ENCODE results near the gene SLC25A41.
"Not testable (repeated sequence)": the region's sequence is repeated elsewhere in the genome, so short reads cannot be mapped to it uniquely, and the experiment has no call there.

SLC25A41 gene

GRCh38 chr19:6400062-6400944 is 33.3 kb downstream of the SLC25A41 start:
- H3K27ac ChIP-seq (ENCODE audit: low read length); H3K36me3 ChIP-seq (ENCODE audit: control insufficient read depth in 2 of 2, insufficient read depth in 2 of 2, low read length in 2 of 2); H3K27me3 ChIP-seq (ENCODE audit: control insufficient read depth in 1 of 2, insufficient read depth in 2 of 2, low read length in 2 of 2); H3K9ac ChIP-seq (ENCODE audit: low read length in 2 of 2); H3K4me3 ChIP-seq (ENCODE audit: low read length in 2 of 2); H3K9me3 ChIP-seq (ENCODE audit: control insufficient read depth in 2 of 2, low read length in 2 of 2); H3K4me1 ChIP-seq (ENCODE audit: control insufficient read depth, insufficient read depth, low read length): not testable (repeated sequence)

GRCh38 chr19:6396305-6396704 is 37.3 kb downstream of the SLC25A41 start:
- H3K9me3 ChIP-seq (ENCODE audit: control insufficient read depth in 2 of 2, low read length in 2 of 2), result no peaks in the 10 kb centered on the region
- H3K27me3 ChIP-seq (ENCODE audit: control insufficient read depth in 1 of 2, insufficient read depth in 2 of 2, low read length in 2 of 2), result no peaks in the 10 kb centered on the region
- no peak overlapping the region for H3K27ac ChIP-seq (ENCODE audit: low read length)
- H3K4me3 ChIP-seq (ENCODE audit: low read length in 2 of 2), result no peak overlapping the region
- H3K4me1 ChIP-seq (ENCODE audit: control insufficient read depth, insufficient read depth, low read length), result peaks cover 19% of the 10 kb centered on the region
- H3K9ac ChIP-seq (ENCODE audit: low read length in 2 of 2), result no peak overlapping the region
- peaks cover 0 to 2% of the 10 kb centered on the region in 2 donors for H3K36me3 ChIP-seq (ENCODE audit: control insufficient read depth in 2 of 2, insufficient read depth in 2 of 2, low read length in 2 of 2)

GRCh38 chr19:6394831-6395230 is 38.7 kb downstream of the SLC25A41 start:
- H3K9ac ChIP-seq (ENCODE audit: low read length in 2 of 2), result no peak overlapping the region

GRCh38 chr19:6393983-6394412 is 39.6 kb downstream of the SLC25A41 start:
- H3K4me1 ChIP-seq (ENCODE audit: control insufficient read depth, insufficient read depth, low read length), result peaks cover 19% of the 10 kb centered on the region
- peak overlapping the region; percentile 98 for H3K27ac ChIP-seq (ENCODE audit: low read length)
- peak overlapping the region; percentile 95 to 98 for H3K9ac ChIP-seq (ENCODE audit: low read length in 2 of 2)
- H3K27me3 ChIP-seq (ENCODE audit: control insufficient read depth in 1 of 2, insufficient read depth in 2 of 2, low read length in 2 of 2), result no peaks in the 10 kb centered on the region
- H3K9me3 ChIP-seq (ENCODE audit: control insufficient read depth in 2 of 2, low read length in 2 of 2), result no peaks in the 10 kb centered on the region
- H3K36me3 ChIP-seq (ENCODE audit: control insufficient read depth in 2 of 2, insufficient read depth in 2 of 2, low read length in 2 of 2), result peaks cover 0 to 9% of the 10 kb centered on the region in 2 donors
- peak overlapping the region; percentile 94 to 95 for H3K4me3 ChIP-seq (ENCODE audit: low read length in 2 of 2)

More at GRCh38 chr19:6394831-6395230, 38.7 kb downstream of the SLC25A41 start:
- Histone ChIP-seq H3K4me1 (ENCODE audit: control insufficient read depth, insufficient read depth, low read length) (peaks cover 19% of the 10 kb centered on the region), H3K36me3 (ENCODE audit: control insufficient read depth in 2 of 2, insufficient read depth in 2 of 2, low read length in 2 of 2) (peaks cover 0 to 3% of the 10 kb centered on the region in 2 donors), H3K9me3 (ENCODE audit: control insufficient read depth in 2 of 2, low read length in 2 of 2) (no peaks in the 10 kb centered on the region), H3K27ac (ENCODE audit: low read length) (no peak overlapping the region), H3K27me3 (ENCODE audit: control insufficient read depth in 1 of 2, insufficient read depth in 2 of 2, low read length in 2 of 2) (no peaks in the 10 kb centered on the region), H3K4me3 (ENCODE audit: low read length in 2 of 2) (no peak overlapping the region)

GRCh38 chr19:6393074-6393982 is 40.2 kb downstream of the SLC25A41 start, which contains the start of gene GTF2F1:
Gene GTF2F1, minus strand, starts transcription at chr19:6393164. Its CDS starts 169 bp downstream, at chr19:6392995.
- H3K4me1 ChIP-seq (ENCODE audit: control insufficient read depth, insufficient read depth, low read length), result peaks cover 19% of the 10 kb centered on the region
- H3K9ac ChIP-seq (ENCODE audit: low read length in 2 of 2), result peak within 1 kb of the TSS; percentile 95 to 98
- H3K4me3 ChIP-seq (ENCODE audit: low read length in 2 of 2), result peak within 1 kb of the TSS; percentile 94 to 95
- no peaks in the 10 kb centered on the region for H3K9me3 ChIP-seq (ENCODE audit: control insufficient read depth in 2 of 2, low read length in 2 of 2)
- H3K36me3 ChIP-seq (ENCODE audit: control insufficient read depth in 2 of 2, insufficient read depth in 2 of 2, low read length in 2 of 2), result peaks cover 6 to 14% of the 10 kb centered on the region in 2 donors
- H3K27me3 ChIP-seq (ENCODE audit: control insufficient read depth in 1 of 2, insufficient read depth in 2 of 2, low read length in 2 of 2), result no peaks in the 10 kb centered on the region
- peak within 1 kb of the TSS; percentile 98 for H3K27ac ChIP-seq (ENCODE audit: low read length)

- Histone ChIP-seq H3K36me3 (ENCODE audit: control insufficient read depth in 2 of 2, insufficient read depth in 2 of 2, low read length in 2 of 2) (peaks cover 9 to 19% of the 10 kb centered on the region in 2 donors), H3K27ac (ENCODE audit: low read length) (peak overlapping the region; percentile 98), H3K9ac (ENCODE audit: low read length in 2 of 2) (peak overlapping the region; percentile 95 to 98), H3K27me3 (ENCODE audit: control insufficient read depth in 1 of 2, insufficient read depth in 2 of 2, low read length in 2 of 2) (no peaks in the 10 kb centered on the region), H3K9me3 (ENCODE audit: control insufficient read depth in 2 of 2, low read length in 2 of 2) (no peaks in the 10 kb centered on the region), H3K4me3 (ENCODE audit: low read length in 2 of 2) (peak overlapping the region; percentile 94 to 95), H3K4me1 (ENCODE audit: control insufficient read depth, insufficient read depth, low read length) (peaks cover 19% of the 10 kb centered on the region)
Measured at GRCh38 chr19:6392221-6393073, 41.1 kb downstream of the SLC25A41 start.

- H3K27ac ChIP-seq (ENCODE audit: low read length), result no peak overlapping the region
- peaks cover 8% of the 10 kb centered on the region for H3K4me1 ChIP-seq (ENCODE audit: control insufficient read depth, insufficient read depth, low read length)
- H3K27me3 ChIP-seq (ENCODE audit: control insufficient read depth in 1 of 2, insufficient read depth in 2 of 2, low read length in 2 of 2), result no peaks in the 10 kb centered on the region
- H3K36me3 ChIP-seq (ENCODE audit: control insufficient read depth in 2 of 2, insufficient read depth in 2 of 2, low read length in 2 of 2), result peaks cover 26 to 40% of the 10 kb centered on the region in 2 donors
- H3K9me3 ChIP-seq (ENCODE audit: control insufficient read depth in 2 of 2, low read length in 2 of 2), result no peaks in the 10 kb centered on the region
- H3K9ac ChIP-seq (ENCODE audit: low read length in 2 of 2), result no peak overlapping the region
- no peak overlapping the region for H3K4me3 ChIP-seq (ENCODE audit: low read length in 2 of 2)
Measured at GRCh38 chr19:6387372-6387771, 46.2 kb downstream of the SLC25A41 start.

- Histone ChIP-seq H3K27me3 (ENCODE audit: control insufficient read depth in 1 of 2, insufficient read depth in 2 of 2, low read length in 2 of 2) (no peaks in the 10 kb centered on the region), H3K27ac (ENCODE audit: low read length) (no peak overlapping the region), H3K4me3 (ENCODE audit: low read length in 2 of 2) (no peak overlapping the region), H3K36me3 (ENCODE audit: control insufficient read depth in 2 of 2, insufficient read depth in 2 of 2, low read length in 2 of 2) (peaks cover 51 to 58% of the 10 kb centered on the region in 2 donors), H3K4me1 (ENCODE audit: control insufficient read depth, insufficient read depth, low read length) (no peaks in the 10 kb centered on the region), H3K9ac (ENCODE audit: low read length in 2 of 2) (no peak overlapping the region), H3K9me3 (ENCODE audit: control insufficient read depth in 2 of 2, low read length in 2 of 2) (peaks cover 0 to 4% of the 10 kb centered on the region in 2 donors)
Measured at GRCh38 chr19:6384381-6384780, 49.2 kb downstream of the SLC25A41 start.

GRCh38 chr19:6383188-6383587 is 50.4 kb downstream of the SLC25A41 start:
- H3K9me3 ChIP-seq (ENCODE audit: control insufficient read depth in 2 of 2, low read length in 2 of 2), result peaks cover 0 to 4% of the 10 kb centered on the region in 2 donors
- peaks cover 3% of the 10 kb centered on the region for H3K4me1 ChIP-seq (ENCODE audit: control insufficient read depth, insufficient read depth, low read length)
- peaks cover 44 to 53% of the 10 kb centered on the region in 2 donors for H3K36me3 ChIP-seq (ENCODE audit: control insufficient read depth in 2 of 2, insufficient read depth in 2 of 2, low read length in 2 of 2)
- no peak overlapping the region for H3K27ac ChIP-seq (ENCODE audit: low read length)
- no peaks in the 10 kb centered on the region for H3K27me3 ChIP-seq (ENCODE audit: control insufficient read depth in 1 of 2, insufficient read depth in 2 of 2, low read length in 2 of 2)
- no peak overlapping the region for H3K9ac ChIP-seq (ENCODE audit: low read length in 2 of 2)
- no peak overlapping the region for H3K4me3 ChIP-seq (ENCODE audit: low read length in 2 of 2)
